Measurements from ENCODE around the gene VASP.

Gene VASP

DNA sequence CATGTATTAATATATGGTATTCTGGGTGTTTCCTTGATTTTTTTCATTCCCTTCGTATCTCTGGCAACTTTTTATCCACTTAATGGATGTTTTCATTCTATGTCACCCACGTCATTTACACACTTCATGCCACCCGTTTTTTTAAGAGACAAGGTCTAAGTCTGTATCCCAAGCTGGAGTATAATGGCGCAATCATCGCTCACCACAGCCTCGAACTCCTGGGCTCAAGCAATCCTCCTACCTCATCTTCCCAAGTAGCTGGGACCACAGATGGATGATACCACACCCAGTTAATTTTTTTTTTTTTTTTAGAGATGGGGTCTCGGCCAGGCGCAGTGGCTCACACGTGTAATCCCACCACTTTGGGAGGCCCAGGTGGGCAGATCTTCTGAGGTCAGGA, 3.4 kb upstream of the VASP start:
- H3K27ac Mint-ChIP-seq = no peak overlapping the region

DNA sequence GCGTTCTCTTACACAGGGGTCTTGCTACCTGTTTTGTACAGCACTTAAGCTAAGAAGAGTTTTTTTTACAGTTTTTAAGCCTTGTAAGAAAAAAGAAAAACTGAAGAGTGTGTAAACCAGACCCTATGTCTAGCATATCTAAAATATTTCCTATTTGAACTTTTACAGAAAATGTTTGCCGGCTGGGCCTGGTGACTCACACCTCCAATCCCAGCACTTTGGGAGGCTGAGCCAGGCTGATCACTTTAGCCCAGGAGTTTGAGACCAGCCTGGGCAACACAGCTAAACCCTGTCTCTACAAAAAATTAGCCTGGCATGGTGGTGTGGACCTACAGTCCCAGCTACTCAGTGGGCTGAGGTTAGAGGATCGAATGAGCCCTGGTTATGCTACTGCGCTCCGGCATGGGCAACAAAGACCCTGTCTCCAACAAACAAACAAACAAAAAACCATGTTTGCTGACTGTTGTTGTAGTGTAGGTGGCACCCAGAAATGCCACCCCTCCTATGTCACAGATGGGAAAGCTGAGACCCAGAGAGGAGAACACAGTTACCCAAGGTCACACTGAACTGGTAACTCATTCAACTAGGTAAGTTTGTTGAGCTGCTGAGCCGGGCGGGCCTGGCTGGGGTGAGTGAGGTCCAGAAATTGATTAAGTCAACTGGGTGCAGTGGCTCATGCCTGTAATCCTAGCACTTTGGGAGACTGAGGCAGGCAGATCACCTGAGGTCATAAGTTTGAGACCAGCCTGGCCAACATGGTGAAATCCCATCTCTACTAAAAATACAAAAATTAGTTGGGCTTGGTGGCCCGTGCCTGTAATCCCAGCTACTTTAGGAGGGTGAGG, 1.9 kb upstream of the VASP start:
- TF ChIP-seq, protein P1, sequence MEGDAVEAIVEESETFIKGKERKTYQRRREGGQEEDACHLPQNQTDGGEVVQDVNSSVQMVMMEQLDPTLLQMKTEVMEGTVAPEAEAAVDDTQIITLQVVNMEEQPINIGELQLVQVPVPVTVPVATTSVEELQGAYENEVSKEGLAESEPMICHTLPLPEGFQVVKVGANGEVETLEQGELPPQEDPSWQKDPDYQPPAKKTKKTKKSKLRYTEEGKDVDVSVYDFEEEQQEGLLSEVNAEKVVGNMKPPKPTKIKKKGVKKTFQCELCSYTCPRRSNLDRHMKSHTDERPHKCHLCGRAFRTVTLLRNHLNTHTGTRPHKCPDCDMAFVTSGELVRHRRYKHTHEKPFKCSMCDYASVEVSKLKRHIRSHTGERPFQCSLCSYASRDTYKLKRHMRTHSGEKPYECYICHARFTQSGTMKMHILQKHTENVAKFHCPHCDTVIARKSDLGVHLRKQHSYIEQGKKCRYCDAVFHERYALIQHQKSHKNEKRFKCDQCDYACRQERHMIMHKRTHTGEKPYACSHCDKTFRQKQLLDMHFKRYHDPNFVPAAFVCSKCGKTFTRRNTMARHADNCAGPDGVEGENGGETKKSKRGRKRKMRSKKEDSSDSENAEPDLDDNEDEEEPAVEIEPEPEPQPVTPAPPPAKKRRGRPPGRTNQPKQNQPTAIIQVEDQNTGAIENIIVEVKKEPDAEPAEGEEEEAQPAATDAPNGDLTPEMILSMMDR (IDR thresholded peaks at IDR 0.05) = no peak
- H3K27ac Mint-ChIP-seq = no peak overlapping the region
- H3K4me1 Mint-ChIP-seq = peaks cover 26% of the 10 kb centered on the region
- H3K9me3 Mint-ChIP-seq = no peaks in the 10 kb centered on the region
- DNase-seq = no peak
- H3K27me3 Mint-ChIP-seq (ENCODE audit: low read depth, poor library complexity) = peaks cover 25% of the 10 kb centered on the region
- H3K4me3 Mint-ChIP-seq = peak overlapping the region; percentile 58
- H3K36me3 Mint-ChIP-seq (ENCODE audit: low read depth) = no peaks in the 10 kb centered on the region

More for the DNA sequence above, 3.4 kb upstream of the VASP start:
- TF ChIP-seq, protein P1 (IDR thresholded peaks at IDR 0.05) = no peak
- Mint-ChIP-seq H3K4me3 (no peak overlapping the region), H3K9me3 (no peaks in the 10 kb centered on the region), H3K36me3 (ENCODE audit: low read depth) (no peaks in the 10 kb centered on the region), H3K4me1 (peaks cover 17% of the 10 kb centered on the region), H3K27me3 (ENCODE audit: low read depth, poor library complexity) (peaks cover 40% of the 10 kb centered on the region)
- no peak for DNase-seq

DNA sequence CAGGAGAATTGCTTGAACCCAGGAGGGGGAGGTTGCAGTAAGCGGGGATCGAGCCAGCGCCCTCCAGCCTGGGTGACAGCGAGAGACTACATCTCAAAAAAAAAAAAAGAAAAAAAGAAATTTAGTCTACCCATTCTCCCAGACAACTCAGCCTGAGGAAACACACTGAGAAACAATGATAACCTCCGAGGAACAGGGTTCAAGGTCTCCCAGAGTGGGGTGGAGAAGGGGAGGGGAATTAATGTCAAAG, 1.4 kb upstream of the VASP start:
- peaks cover 20% of the 10 kb centered on the region for H3K27me3 Mint-ChIP-seq (ENCODE audit: low read depth, poor library complexity)
- no peak for DNase-seq
- peaks cover 26% of the 10 kb centered on the region for H3K4me1 Mint-ChIP-seq
- H3K4me3 Mint-ChIP-seq = peak overlapping the region; percentile 58
- no peaks in the 10 kb centered on the region for H3K9me3 Mint-ChIP-seq
- peaks cover 2% of the 10 kb centered on the region for H3K36me3 Mint-ChIP-seq (ENCODE audit: low read depth)
- TF ChIP-seq, protein P1 (IDR thresholded peaks at IDR 0.05) = no peak
- H3K27ac Mint-ChIP-seq = no peak overlapping the region

DNA sequence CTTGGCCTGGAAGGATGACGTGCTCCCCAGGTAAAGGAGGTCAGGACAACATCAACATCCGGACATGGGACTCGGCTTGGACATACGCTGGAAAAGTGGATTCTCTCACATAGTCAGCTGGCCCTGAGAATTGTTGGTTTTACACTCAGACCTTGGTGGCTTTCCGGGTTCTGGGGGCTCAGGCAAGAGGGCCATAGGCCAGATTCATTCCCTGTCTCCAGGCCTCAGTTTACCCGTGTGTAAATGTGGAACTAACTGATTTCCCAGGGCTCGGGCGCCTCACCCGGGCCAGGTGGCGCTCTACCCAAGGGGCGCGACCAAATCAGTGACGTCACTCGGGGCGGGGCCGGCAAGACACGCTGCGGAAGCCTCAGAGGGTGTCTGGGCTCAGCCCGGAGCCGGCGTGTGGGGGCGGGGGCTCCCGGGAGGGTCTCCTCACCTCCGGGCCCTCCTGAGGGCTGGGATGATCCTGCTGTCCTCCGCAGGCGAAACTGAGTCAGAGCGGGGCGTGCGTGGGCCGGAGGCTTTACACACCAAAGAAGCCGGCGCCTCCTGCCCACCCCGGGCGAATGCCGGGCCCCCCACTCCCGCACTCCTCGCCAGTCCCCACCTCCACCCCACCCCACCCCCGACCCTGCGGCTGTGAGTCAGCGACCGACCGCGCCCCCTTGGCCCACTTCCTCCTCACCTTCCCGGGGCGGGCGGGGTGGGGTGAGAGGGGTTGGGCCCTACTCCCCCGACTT, 862 bp upstream of the VASP start:
- Mint-ChIP-seq H3K9me3 (no peaks in the 10 kb centered on the region), H3K36me3 (ENCODE audit: low read depth) (peaks cover 4% of the 10 kb centered on the region), H3K27ac (peak overlapping the region; percentile 90), H3K4me3 (peak overlapping the region; percentile 98), H3K4me1 (peaks cover 26% of the 10 kb centered on the region), H3K27me3 (ENCODE audit: low read depth, poor library complexity) (peaks cover 15% of the 10 kb centered on the region)
- DNase-seq = peak; percentile 98
- TF ChIP-seq, protein P1 (IDR thresholded peaks at IDR 0.05) = no peak

DNA sequence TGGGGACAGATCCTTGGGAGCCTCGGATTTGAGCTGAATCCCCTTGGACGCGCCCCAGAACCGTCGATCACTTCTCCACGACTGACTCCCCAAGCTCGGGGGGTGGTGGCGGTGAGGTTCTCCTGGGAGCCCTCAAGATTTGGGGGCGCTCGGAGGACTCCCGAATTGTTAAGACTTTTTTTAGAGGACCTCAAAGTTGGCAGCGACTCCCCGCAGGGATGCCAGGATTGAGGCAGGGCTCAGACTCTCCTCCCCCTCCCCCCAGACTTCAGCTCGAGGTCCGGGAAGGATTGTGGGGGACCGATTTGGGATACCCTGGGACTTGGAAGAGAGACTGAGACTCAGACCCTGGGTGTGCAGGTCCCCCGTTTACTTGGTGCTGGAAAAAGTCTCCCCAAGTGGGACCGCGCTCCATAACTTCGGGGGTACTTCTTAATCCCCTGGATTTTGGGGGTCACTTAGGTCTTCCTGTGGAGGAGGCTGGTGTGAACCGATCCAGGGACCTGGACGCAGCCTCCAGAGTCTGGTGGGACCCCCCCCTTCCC, 665 bp downstream of the VASP start:
- no peak for DNase-seq
- Mint-ChIP-seq H3K4me1 (peaks cover 24% of the 10 kb centered on the region), H3K9me3 (no peaks in the 10 kb centered on the region)

More for the DNA sequence above, 665 bp downstream of the VASP start:
- peaks cover 3% of the 10 kb centered on the region for H3K27me3 Mint-ChIP-seq (ENCODE audit: low read depth, poor library complexity)
- TF ChIP-seq, protein P1 (IDR thresholded peaks at IDR 0.05) = no peak
- peak overlapping the region; percentile 90 for H3K4me3 Mint-ChIP-seq
- H3K36me3 Mint-ChIP-seq (ENCODE audit: low read depth) = peaks cover 4% of the 10 kb centered on the region
- H3K27ac Mint-ChIP-seq = no peak overlapping the region

Data from nephron progenitor cell (in vitro differentiated cells).